Uterus (tissue), 4 donors: Measurements from ENCODE around the gene PRAMEF12. TPM values are rescaled to one million over a fixed set of nuclear protein-coding genes. Genes with fewer than 3 reads are reported as not detected.

Experiments
- DNase-seq, 2 donors: peaks; one replicate each; pipeline ENCODE4 v3.0.0-alpha.2; 2019 to 2020
- H3K27ac ChIP-seq, 2 donors: fragments of 200-600 bp; sonication (generic); 1 replicate in 1 of 2; 2 replicates in 1 of 2; pipeline ENCODE4 v1.5.1; 2016 to 2018
- H3K27me3 ChIP-seq, 2 donors: fragments of 200-600 bp; sonication (generic); one replicate each; pipeline ENCODE4 v1.5.1; 2018 to 2019; ENCODE audit warnings: control low read depth in 1 of 2
- H3K36me3 ChIP-seq, 2 donors: fragments of 200-600 bp; sonication (generic); one replicate each; pipeline ENCODE4 v1.5.1; 2019; ENCODE audit warnings: control low read depth in 1 of 2
- H3K4me1 ChIP-seq, 2 donors: fragments of 200-600 bp; sonication (generic); one replicate each; pipeline ENCODE4 v1.5.1; 2018 to 2019; ENCODE audit warnings: control low read depth in 1 of 2
- H3K4me3 ChIP-seq, 2 donors: fragments of 200-600 bp; sonication (generic); 1 replicate in 1 of 2; 2 replicates in 1 of 2; pipeline ENCODE4 v1.5.1; 2018 to 2019; ENCODE audit warnings: mild to moderate bottlenecking in 1 of 2
- H3K9me3 ChIP-seq, 2 donors: fragments of 200-600 bp; sonication (generic); one replicate each; pipeline ENCODE4 v1.5.1; 2019; ENCODE audit warnings: control low read depth in 1 of 2
- POLR2A ChIP-seq, 2 donors: fragments of 450-650 bp; IDR thresholded peaks; one replicate each; pipeline ENCODE4 v1.6.1; 2016; ENCODE audit warnings: antibody characterized with exemption in 2 of 2, mild to moderate bottlenecking in 1 of 2, moderate library complexity in 1 of 2
- intact Hi-C: fragments of 100-400 bp; cut with DNase I; formaldehyde crosslinking; loops from one replicate; pipeline ENCODE4 v1.15.1; 2023; ENCODE audit warnings: low total_unique reads
- total RNA-seq, 4 donors: library from RNA; depleted of rRNA in 3 of 4; stranded (reverse); fragments of >200 nt in 3 of 4; gene quantifications; one replicate each; pipeline versions ENCODE4 v1.1.0 to v1.2.4, GENCODE V29; 2014 to 2023
- TF ChIP-seq, protein P1 (sequence below), 4 experiments: fragments of 200-600 bp in 2 of 4; fragments of 450-650 bp in 2 of 4; sonication (generic) in 2 of 4; IDR thresholded peaks; one replicate each; pipeline ENCODE4 v1.5.1; 2016 to 2019; ENCODE audit warnings: antibody characterized with exemption in 4 of 4, mild to moderate bottlenecking in 2 of 4, moderate library complexity in 1 of 4
- donor health status: DM: yes; HTN: yes; CAD: no.

PRAMEF12 gene
- total RNA-seq, 4 donors from 2014 or later, result not detected

DNA sequence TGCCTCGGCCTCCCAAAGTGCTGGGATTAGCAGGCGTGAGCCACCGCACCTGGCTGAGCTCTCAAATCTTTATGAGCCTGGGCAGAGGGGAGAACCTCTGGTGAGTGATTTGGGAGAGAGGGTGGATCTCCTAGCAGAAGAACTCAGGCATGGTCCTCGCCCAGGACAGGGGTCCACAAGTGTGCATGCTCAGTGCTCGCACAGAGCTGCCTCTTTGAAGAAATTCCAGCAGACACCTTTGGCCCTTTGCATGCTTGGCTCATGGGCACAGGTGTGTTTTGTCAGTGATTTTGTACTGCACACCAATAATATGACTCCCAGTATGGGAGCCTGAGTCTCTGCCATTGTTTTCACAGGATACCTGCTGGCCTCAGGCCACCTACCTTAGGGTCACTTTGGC lies 11.8 kb upstream of the PRAMEF12 start:
- H3K4me1 ChIP-seq, result no peaks in the 10 kb centered on the region
- H3K9me3 ChIP-seq, result no peaks in the 10 kb centered on the region
- no peak for DNase-seq
- no peak overlapping the region for H3K4me3 ChIP-seq
- no peaks in the 10 kb centered on the region for H3K27me3 ChIP-seq
- no peaks in the 10 kb centered on the region for H3K36me3 ChIP-seq
- no peak for TF ChIP-seq POLR2A (IDR thresholded peaks at IDR 0.05)
- TF ChIP-seq, protein P1, sequence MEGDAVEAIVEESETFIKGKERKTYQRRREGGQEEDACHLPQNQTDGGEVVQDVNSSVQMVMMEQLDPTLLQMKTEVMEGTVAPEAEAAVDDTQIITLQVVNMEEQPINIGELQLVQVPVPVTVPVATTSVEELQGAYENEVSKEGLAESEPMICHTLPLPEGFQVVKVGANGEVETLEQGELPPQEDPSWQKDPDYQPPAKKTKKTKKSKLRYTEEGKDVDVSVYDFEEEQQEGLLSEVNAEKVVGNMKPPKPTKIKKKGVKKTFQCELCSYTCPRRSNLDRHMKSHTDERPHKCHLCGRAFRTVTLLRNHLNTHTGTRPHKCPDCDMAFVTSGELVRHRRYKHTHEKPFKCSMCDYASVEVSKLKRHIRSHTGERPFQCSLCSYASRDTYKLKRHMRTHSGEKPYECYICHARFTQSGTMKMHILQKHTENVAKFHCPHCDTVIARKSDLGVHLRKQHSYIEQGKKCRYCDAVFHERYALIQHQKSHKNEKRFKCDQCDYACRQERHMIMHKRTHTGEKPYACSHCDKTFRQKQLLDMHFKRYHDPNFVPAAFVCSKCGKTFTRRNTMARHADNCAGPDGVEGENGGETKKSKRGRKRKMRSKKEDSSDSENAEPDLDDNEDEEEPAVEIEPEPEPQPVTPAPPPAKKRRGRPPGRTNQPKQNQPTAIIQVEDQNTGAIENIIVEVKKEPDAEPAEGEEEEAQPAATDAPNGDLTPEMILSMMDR (IDR thresholded peaks at IDR 0.05), result no peak
- intact Hi-C loops, result no loop called here
- no peak overlapping the region for H3K27ac ChIP-seq

DNA sequence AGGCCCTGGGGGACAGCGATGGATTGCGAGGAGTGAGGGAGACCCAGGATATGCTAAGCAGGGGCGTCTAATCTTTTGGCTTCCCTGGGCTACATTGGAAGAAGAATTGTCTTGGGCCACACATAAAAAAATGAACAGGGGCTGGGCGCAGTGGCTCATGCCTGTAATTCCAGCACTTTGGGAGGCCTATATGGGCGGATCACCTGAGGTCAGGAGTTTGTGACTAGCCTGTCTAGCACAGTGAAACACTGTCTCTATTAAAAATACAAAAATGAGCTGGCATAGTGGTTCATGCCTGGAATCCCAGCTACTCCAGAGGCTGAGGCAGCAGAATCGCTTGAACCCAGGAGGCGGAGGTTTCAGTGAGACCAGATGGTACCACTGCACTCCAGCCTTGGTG lies 10.8 kb upstream of the PRAMEF12 start:
- DNase-seq, result no peak
- no peak overlapping the region for H3K27ac ChIP-seq
- H3K36me3 ChIP-seq, result no peaks in the 10 kb centered on the region
- H3K9me3 ChIP-seq, result no peaks in the 10 kb centered on the region
- TF ChIP-seq, protein P1 (IDR thresholded peaks at IDR 0.05), result no peak
- TF ChIP-seq POLR2A (IDR thresholded peaks at IDR 0.05), result no peak
- H3K4me3 ChIP-seq, result no peak overlapping the region
- intact Hi-C loops, result no loop called here
- H3K27me3 ChIP-seq, result no peaks in the 10 kb centered on the region
- H3K4me1 ChIP-seq, result no peaks in the 10 kb centered on the region

DNA sequence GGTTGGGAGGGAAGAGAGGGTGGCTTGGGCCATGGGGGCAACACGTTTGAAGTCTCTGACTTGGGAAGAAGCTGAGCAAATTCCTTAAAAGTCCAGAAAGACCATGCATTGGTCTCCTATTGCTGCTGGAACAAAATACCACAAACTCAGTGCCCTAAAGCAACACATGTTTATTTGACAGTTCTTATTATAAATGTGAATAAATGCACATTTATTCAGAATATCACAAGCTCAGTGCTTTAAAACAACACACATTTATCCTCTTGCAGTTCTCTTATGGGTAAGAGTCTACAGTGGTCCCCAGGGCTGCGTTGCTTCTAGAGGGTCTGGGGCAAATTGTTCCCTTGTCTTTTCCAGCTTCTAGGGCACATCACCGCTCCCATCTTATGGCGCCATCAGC lies 10.1 kb upstream of the PRAMEF12 start:
- H3K9me3 ChIP-seq, result no peaks in the 10 kb centered on the region
- TF ChIP-seq POLR2A (IDR thresholded peaks at IDR 0.05), result no peak
- TF ChIP-seq, protein P1 (IDR thresholded peaks at IDR 0.05), result no peak
- no peak overlapping the region for H3K4me3 ChIP-seq
- H3K27me3 ChIP-seq, result no peaks in the 10 kb centered on the region
- no peaks in the 10 kb centered on the region for H3K4me1 ChIP-seq
- no peak overlapping the region for H3K27ac ChIP-seq
- intact Hi-C loops, result no loop called here
- no peak for DNase-seq
- no peaks in the 10 kb centered on the region for H3K36me3 ChIP-seq

DNA sequence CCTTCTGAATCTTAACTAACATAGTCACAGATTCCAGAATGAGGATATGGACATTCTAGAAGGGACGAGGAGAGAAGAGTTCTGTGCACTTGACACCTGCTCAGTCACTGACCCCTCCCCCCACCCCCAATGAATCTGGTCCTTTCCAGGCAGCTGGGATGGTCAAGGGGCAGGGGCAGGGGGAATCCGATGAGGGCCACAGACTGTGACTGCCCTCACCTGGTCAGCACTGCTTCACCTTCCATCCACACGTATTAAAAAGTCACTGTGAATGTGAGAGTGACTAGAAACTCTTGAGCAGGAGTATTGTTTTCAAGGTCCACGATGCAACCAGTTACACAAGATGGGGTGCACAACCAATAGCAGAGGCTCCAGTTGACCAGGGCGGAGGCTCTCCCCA lies 9.5 kb upstream of the PRAMEF12 start:
- no peaks in the 10 kb centered on the region for H3K4me1 ChIP-seq
- H3K27me3 ChIP-seq, result no peaks in the 10 kb centered on the region
- H3K4me3 ChIP-seq, result no peak overlapping the region
- no peak overlapping the region for H3K27ac ChIP-seq
- no peaks in the 10 kb centered on the region for H3K36me3 ChIP-seq
- no peaks in the 10 kb centered on the region for H3K9me3 ChIP-seq
- no peak for DNase-seq
- TF ChIP-seq POLR2A (IDR thresholded peaks at IDR 0.05), result no peak
- TF ChIP-seq, protein P1 (IDR thresholded peaks at IDR 0.05), result no peak
- intact Hi-C loops, result no loop called here

DNA sequence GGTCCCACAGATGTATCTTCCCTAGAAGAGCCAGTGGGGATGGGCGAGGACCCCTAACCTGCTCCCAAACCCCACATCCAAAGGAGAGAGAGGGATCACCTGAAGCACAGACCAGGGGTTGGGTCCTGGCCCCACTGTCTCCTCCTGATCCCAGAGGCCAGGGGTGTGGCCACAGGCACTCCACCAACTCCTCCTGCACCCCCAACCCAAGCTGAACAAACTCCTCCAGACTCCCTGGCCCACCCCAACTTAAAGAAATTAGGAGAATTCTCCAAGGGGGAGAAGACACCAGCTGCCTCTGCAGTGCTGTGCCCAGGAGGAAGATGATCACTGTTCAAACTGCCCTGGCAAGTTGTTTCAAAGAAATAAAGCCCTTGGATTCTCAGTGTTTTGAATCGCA lies 4.5 kb upstream of the PRAMEF12 start:
- Histone ChIP-seq H3K4me3 (no peak overlapping the region), H3K4me1 (no peaks in the 10 kb centered on the region), H3K9me3 (no peaks in the 10 kb centered on the region), H3K36me3 (no peaks in the 10 kb centered on the region), H3K27me3 (no peaks in the 10 kb centered on the region), H3K27ac (no peak overlapping the region)
- intact Hi-C loops, result no loop called here
- TF ChIP-seq, protein P1 (IDR thresholded peaks at IDR 0.05), result no peak
- TF ChIP-seq POLR2A (IDR thresholded peaks at IDR 0.05), result no peak
- DNase-seq, result no peak
